Fibroblast of skin of right quadriceps (primary cell): ENCODE results near the gene ATP8B3.
"Not testable (repeated sequence)": the region's sequence is repeated elsewhere in the genome, so short reads cannot be mapped to it uniquely, and the experiment has no call there.

Experiments used
- DNase-seq: peaks from one replicate; pipeline ENCODE4 v3.0.0-alpha.2; 2013

ATP8B3 gene

DNA sequence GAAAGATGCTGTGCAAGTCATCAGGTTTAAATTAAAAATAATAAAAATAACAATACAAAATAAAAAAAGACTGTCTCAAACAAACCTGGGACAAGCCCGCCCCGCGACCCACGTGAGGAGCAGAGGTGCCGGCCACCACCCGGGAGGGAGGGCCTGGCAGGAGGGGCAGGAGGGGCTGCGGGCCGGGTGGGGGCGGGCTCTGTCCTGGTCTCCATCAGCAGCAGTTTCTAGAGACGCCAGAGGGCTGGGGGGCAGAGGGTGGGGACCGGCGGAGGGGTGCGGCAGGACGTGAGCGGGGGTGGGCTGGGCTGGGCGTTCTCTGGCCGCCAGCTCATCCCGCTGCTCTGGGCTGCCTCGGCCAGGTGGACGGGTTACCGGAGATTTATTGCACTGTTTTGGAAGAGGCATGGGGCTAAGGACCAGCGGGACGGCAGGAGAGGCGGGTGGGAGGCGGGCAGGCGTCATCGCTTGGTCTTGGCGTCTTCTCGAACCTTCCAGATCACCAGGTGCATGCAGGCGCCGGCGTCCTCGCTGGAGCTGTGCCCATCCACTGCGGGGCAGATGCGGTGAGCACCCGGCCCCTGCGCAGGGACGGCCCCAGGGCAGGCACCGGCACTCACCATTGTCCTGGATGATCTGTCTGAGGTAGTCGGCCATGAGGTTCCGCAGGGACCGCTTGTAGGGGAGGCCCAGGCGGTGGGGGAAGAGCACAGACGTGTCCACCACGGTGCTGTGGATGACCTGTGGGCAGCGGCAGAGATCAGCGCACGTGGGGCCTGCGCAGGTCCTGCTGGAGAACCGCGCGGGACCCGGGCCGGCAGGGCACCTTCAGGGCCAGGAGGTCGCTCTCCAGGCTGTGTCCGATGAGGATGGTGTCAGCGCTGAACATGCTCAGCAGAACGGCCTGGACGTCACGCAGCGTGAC is 3.8 kb upstream of the ATP8B3 start:
- DNase-seq = no peak

DNA sequence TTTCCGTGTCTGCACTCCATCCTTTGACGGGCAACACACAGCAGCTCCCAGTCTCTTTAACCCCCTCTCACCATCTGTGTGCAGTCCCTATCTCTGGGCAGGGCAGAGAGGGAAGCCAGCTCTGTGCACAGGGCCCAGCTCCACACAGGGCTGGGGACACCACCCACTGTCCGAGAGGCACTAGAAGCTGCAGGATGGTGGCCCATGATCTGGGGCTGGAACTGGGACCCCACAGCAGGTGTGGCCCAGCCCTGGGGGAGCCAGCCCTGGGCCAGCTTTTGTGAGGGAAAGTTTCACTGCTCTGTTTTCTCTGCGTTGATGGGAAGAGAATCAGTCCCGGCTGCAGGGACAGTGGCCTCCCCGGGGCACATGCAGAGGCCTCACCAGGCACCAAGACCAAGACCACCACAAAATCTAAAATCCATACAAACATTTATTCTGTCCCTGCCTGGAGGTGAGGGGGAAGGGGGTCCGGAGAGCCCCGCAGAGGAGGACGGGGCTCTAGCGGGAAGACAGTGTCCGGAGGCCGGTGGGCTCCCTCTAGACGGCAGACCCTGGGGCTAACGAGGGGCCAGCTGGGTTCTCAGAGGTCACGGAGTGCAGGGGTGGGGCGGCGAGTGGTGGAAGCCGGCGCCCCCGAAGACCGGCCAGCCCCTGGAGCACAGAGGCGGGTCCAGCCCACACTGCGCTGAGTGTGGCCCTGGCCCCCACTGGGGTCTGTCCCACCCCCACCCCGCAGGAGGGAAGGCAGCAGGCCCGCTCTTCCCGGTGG is 2.9 kb upstream of the ATP8B3 start:
- DNase-seq = no peak

GRCh38 chr19:1814391-1814790 is 2.3 kb upstream of the ATP8B3 start:
- DNase-seq = no peak

DNA sequence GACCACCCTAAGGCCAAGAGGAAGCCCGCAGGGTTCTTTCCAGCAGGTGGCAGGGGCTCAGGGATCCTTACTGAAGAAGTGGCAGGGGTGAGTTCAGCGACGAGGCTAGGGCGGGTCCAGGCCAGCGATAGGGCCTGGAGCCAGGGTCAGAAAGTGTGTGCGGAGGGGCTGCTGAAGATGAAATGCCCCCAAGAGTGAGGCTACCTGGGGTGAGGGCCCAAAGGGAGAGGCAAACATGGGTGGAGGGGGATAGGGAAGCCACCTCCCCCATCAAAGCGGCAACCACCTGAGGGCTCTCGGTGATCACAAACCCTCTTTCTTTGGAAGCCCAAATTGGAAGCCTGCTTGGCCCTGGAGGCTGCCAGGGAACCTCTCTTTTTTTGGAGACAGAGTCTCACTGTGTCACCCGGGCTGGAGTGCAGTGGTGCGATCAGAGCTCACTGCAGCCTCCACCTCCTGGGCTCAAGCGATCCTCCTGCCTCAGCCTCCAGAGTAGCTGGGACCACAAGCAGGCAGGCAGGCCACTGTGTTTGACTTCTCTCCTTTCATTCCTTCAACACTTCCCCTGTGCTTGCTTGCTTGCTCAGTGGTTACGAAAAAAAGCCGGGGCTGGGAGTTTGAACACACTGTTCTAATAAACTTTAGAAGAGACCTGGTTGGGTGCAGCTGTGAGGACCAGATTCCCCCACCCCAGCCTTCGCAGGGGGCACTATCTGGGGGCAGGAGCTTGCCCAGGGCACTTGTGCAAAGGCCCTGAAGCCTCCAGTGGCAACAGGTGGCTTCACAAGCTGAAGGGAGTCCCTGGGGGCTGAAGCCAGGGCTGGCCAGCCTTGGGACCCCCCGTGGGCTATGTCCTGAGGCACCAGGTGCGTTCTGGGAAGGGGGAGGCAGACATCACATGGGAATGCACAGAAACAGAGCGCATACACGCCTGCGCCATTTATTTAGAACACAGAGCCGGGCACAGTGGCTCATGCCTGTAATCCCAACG is 1.4 kb upstream of the ATP8B3 start:
- DNase-seq = no peak

GRCh38 chr19:1812426-1813191 is 533 bp upstream of the ATP8B3 start:
- peak; percentile 92 for DNase-seq

DNA sequence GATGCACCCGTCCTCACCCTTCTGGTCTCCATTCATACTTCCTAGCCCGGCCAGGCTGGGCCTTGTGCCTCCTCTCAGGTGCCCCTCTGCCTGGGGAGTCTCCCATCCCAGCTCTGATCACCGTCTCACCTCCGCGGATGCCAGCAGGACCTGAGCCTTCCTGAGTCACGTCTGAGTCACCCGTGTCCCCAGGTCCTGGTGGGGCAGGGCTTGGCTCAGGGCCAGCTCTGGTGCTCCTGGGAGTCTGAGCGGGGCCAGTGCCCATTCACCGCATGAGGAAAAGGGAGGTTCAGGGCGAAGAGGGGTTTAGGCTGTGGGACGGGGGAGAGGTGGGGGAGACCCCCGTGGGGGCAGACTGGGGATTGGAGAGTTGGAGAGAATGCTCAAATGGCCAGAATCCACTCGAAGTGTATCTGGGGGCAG is 593 bp downstream of the ATP8B3 start:
- peak; percentile 61 for DNase-seq

DNA sequence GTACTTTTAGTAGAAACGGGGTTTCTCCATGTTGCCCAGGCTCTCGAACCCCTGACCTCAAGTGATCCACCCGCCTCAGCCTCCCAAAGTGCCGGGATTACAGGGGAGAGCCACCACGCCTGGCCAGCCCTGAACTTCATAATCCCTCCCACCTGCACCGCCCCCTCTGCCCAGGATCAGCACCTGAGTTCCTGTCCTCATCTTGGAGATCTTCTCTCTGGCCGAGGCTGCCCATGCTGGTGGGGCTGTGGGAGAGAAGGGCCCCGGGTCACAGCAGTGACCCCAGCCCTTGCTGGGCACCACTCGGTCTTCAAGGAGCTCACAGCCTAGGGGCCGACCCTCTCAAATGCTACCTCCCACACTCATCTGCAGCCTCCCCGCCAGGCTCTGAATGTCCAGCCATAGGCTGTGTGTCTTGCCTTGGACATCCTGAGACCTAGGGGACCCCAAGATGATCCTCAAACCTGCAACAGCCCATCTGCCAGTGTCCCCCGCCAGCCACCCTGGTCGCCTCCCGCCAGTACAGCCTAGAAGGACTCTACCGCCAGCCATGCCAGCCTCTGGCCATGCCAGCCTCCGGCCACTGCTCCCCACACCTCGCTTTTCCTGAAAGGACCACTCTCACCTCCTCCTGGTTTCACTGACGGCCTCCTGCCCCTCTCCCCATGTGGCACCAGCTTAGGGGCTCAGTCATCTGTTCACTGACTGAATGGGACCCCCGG is 1.5 kb downstream of the ATP8B3 start:
- no peak for DNase-seq

DNA sequence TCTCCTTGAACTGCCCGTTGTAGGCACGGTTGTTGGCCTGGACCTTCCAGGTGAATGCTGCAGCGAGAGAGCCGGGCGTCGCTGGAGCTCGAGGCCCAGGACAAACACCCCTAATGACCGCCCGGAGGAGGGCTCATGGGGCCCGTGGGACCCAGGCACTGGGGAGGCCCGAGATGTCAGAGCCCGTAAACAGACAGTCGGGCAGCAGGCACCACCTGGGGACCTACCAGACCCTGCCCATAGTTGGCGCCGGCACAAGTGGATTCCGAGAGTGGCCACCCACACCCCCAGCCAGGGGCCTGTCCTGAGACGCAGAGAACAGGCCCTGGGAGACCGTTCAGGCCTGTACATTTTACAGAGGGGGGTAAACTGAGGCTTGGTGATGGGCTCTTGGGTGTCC is 2.4 kb downstream of the ATP8B3 start:
- no peak for DNase-seq

DNA sequence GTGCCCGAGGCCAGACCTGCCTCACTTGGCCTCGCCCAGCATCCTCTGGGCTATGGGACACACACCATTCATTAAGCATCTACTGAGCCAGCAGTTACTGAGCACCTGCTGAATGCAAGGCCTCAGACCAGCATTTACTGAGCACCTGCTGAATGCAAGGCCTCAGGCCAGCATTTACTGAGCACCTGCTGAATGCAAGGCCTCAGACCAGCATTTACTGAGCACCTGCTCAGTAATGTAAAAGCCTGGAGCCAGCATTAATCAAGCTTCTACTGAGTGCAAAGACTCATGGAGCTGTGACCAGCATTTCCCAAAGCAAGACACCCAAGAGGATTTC is 3.7 kb downstream of the ATP8B3 start:
- DNase-seq = no peak

GRCh38 chr19:1807695-1808394 is 4.2 kb downstream of the ATP8B3 start:
- DNase-seq = no peak

DNA sequence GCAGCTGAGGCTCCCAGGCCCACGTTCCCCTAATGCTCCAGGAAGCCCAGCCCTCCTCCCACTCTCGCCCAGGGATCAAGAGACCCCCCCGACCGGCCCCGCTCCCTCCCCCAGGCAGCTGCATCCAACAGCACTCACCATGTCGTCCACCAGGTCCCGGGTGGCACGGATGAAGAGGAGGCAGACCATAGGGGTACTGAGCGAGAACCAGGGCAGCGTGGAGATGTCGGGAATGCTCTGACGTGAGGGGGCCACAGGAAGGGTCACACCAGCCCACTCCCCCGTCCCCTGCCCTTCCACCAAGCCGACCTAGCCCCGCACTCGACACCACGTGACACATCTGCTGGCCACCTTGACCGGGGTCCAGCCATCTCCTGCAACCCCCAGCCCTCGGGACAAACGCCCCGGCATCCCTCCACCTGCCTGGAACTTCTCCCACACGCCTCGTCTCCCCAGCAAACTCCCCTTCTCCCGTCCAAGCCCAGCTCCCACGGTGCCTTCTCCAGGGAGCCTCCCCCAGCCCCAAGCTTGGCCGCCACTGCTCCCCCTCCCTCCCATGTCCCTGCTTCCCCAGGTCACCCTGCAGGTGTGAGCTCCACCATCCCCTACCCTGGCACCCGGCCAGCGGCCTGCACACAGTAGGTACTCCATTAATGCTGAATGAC is 4.9 kb downstream of the ATP8B3 start:
- no peak for DNase-seq

DNA sequence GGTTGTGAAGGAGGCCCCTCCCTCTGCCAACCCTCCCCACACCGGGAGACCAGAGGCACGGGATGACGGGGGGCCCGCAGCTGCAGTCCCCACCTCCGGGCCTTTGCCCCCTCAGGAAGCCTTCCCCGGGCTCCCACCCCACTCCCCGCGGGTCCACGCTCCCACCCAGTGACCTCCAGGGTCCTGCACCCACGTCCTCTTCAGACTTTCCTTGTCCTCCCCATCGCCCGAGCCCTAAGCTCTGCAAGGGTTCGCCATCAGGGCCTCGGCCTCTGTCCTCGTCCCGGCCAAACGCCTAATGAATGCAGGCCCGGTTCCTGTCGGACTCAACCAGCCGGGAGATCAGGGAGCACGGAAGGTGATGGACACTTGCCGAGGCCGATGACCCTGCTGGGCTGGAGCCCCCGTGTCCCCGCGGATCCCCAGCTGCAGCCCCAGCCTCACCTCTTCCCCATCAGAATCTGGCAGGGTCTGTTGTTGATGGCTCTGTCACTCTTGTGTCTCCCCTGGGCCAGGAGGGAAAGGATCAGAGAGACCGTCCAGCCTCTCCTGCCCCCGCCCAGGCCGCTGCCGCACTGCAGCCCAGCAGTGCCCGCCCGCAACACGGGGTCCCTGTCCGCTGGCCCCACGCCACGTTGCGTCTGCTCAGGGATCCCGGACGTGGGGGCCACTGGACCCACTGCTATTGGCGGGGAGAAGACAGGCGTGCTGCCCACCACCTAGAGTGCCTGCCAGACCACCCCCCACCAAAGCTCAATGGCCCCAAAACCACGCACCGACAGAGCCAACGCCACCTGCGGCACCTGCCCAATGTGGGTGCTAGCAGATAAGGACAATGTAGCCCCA is 5.7 kb downstream of the ATP8B3 start:
- DNase-seq = no peak

- DNase-seq = no peak
Measured at GRCh38 chr19:1805401-1806183, 6.5 kb downstream of the ATP8B3 start.

GRCh38 chr19:1804858-1805257 is 7.2 kb downstream of the ATP8B3 start:
- no peak for DNase-seq

GRCh38 chr19:1799695-1800342 is 12.3 kb downstream of the ATP8B3 start:
- no peak for DNase-seq

DNA sequence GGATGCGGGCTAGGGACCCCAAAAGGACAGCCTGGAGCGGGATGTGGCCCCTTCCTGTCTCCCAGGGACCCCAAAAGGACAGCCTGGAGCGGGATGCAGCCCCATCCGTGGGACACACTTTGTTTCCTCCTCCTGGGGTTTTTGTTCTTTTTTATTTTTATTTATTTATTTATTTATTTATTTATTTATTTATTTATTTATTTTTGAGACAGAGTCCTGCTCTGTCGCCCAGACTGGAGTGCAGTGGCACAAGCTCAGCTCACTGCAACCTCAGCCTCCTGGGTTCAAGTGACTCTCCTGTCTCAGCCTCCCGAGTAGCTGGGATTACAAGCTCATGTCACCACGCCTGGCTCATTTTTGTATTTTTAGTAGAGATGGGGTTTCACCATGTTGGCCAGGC is 14.8 kb downstream of the ATP8B3 start:
- not testable (repeated sequence) for DNase-seq

DNA sequence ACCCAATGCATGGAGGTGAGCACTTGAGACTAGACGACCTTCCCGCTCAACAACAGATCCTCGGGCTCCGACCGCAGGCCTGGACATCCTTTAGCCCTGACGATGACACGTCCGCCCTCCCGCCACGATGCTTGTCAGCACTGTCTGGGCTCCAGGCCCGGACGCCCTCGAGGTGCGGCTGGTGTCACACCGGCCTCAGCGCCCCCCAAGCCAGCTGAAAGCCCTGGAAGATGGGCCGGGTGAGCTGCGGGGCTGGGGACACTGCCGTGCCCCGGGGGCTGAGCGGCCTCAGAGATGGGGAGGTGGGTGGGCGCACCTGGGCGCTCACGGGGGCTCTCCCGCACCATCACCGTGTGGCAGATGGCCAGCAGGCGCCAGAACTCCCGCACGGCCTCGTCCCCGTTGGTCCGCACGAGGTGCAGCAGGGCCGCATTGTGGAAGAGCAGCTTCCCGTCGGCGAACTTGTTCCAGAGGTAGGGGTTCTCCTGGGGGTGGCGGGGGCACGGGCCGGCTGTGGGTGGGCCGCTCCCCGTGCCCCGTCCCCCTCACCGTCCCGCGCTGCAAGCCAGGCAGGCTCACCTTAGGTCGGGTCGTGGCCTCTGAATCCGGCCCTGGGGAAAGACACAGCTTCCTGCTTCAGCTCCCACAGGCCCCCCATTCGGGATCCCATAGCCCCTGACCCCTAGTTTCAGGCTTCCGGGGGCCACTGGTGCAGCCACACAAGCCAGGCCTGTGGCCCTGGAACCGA is 15.5 kb downstream of the ATP8B3 start:
- no peak for DNase-seq
